CD4-positive, CD25-positive, alpha-beta regulatory T cell (primary cell): ENCODE measurements around the gene SELE. TPM values are rescaled to one million over a fixed set of nuclear protein-coding genes. Genes with fewer than 3 reads are reported as not detected.

ENCODE experiments used
- ATAC-seq, 2 donors: fragments of 150-1000 bp; cut with Tn5 transposase; one replicate each; pipeline ENCODE4 v1.10.0; 2021; ENCODE audit warnings: low read depth in 2 of 2, moderate number of reproducible peaks in 2 of 2, moderate library complexity in 1 of 2
- DNase-seq, 3 donors: peaks; one replicate each; pipeline versions ENCODE4 v3.0.0 to v3.0.0-alpha.2; 2012 to 2022; ENCODE audit warnings: mixed read lengths in 1 of 3
- H3K27ac ChIP-seq: one replicate; pipeline ENCODE4 v1.7.0; 2013; ENCODE audit warnings: mild to moderate bottlenecking, low read length; ENCODE audit not compliant: insufficient read depth, poor library complexity, severe bottlenecking
- H3K27me3 ChIP-seq: one replicate; pipeline ENCODE4 v1.7.0; 2013; ENCODE audit warnings: low read length; ENCODE audit not compliant: control insufficient read depth, insufficient read depth
- H3K36me3 ChIP-seq: one replicate; pipeline ENCODE4 v1.7.0; 2013; ENCODE audit warnings: mild to moderate bottlenecking, low read length, moderate library complexity; ENCODE audit not compliant: control insufficient read depth, insufficient read depth
- H3K4me1 ChIP-seq: 2 replicates; pipeline ENCODE4 v1.7.0; 2013; ENCODE audit warnings: mild to moderate bottlenecking, low read length; ENCODE audit not compliant: insufficient read depth, control insufficient read depth, poor library complexity, severe bottlenecking
- H3K4me3 ChIP-seq: one replicate; pipeline ENCODE4 v1.7.0; 2013; ENCODE audit warnings: low read depth, mild to moderate bottlenecking, low read length, moderate library complexity
- H3K9me3 ChIP-seq, 2 experiments: 1 replicate in 1 of 2; 2 replicates in 1 of 2; pipeline ENCODE4 v1.7.0; 2013; ENCODE audit warnings: low read length in 2 of 2, mild to moderate bottlenecking in 1 of 2, moderate library complexity in 1 of 2; ENCODE audit not compliant: control insufficient read depth in 2 of 2
- H3K27ac Mint-ChIP-seq, 3 donors: one replicate each; pipeline ENCODE4 v1.8.0; 2020 to 2022; ENCODE audit warnings: mild to moderate bottlenecking in 3 of 3, mixed read lengths in 3 of 3, moderate library complexity in 2 of 3
- H3K27me3 Mint-ChIP-seq: one replicate; pipeline ENCODE4 v1.8.0; 2022; ENCODE audit warnings: mild to moderate bottlenecking, mixed read lengths
- H3K36me3 Mint-ChIP-seq: one replicate; pipeline ENCODE4 v1.8.0; 2020; ENCODE audit warnings: mixed read lengths
- H3K4me1 Mint-ChIP-seq, 4 donors: one replicate each; pipeline ENCODE4 v1.8.0; 2020 to 2022; ENCODE audit warnings: mixed read lengths in 4 of 4, mild to moderate bottlenecking in 1 of 4
- H3K4me3 Mint-ChIP-seq, 4 donors: one replicate each; pipeline ENCODE4 v1.8.0; 2020 to 2022; ENCODE audit warnings: mild to moderate bottlenecking in 4 of 4, mixed read lengths in 4 of 4, moderate library complexity in 3 of 4
- H3K9me3 Mint-ChIP-seq, 7 donors: one replicate each; pipeline ENCODE4 v1.8.0; 2020 to 2022; ENCODE audit warnings: mixed read lengths in 7 of 7, mild to moderate bottlenecking in 3 of 7, moderate library complexity in 2 of 7
- polyA plus RNA-seq, 4 donors: library from polyadenylated mRNA; unstranded; fragments of 300-500 nt; fragmentation: Illumina TruSeq; gene quantifications; one replicate each; pipeline ENCODE4 v1.2.3, GENCODE V29; 2021
- total RNA-seq: library from RNA; stranded (reverse); gene quantifications from one replicate; pipeline ENCODE4 v1.2.3, GENCODE V29; 2022

Gene SELE
- total and polyA plus RNA-seq, 5 donors from 2014 or later, result 0.06 to 0.09 TPM; not detected in 3

GRCh38 chr1:169762699-169763098, 28.8 kb upstream of the SELE start:
- H3K27me3 ChIP-seq, result peaks cover 10% of the 10 kb centered on the region
- Mint-ChIP-seq H3K36me3 (no peaks in the 10 kb centered on the region), H3K4me3 (no peak overlapping the region), H3K9me3 (peaks cover 0 to 3% (median 0%) of the 10 kb centered on the region in 7 donors), H3K27me3 (peaks cover 23% of the 10 kb centered on the region), H3K4me1 (peaks cover 0 to 6% (median 0%) of the 10 kb centered on the region in 4 donors), H3K27ac (no peak overlapping the region)
- no peaks in the 10 kb centered on the region for H3K9me3 ChIP-seq
- H3K36me3 ChIP-seq, result no peaks in the 10 kb centered on the region
- ATAC-seq (no peak), DNase-seq (no peak)
- no peak overlapping the region for H3K4me3 ChIP-seq
- H3K27ac ChIP-seq, result no peak overlapping the region
- H3K4me1 ChIP-seq, result no peaks in the 10 kb centered on the region

- Histone ChIP-seq H3K36me3 (no peaks in the 10 kb centered on the region), H3K9me3 (no peaks in the 10 kb centered on the region), H3K4me1 (no peaks in the 10 kb centered on the region), H3K27ac (no peak overlapping the region), H3K4me3 (no peak overlapping the region), H3K27me3 (peaks cover 7% of the 10 kb centered on the region)
- Mint-ChIP-seq H3K4me1 (peaks cover 0 to 6% (median 0%) of the 10 kb centered on the region in 4 donors), H3K27ac (no peak overlapping the region), H3K4me3 (no peak overlapping the region), H3K9me3 (peaks cover 0 to 3% (median 0%) of the 10 kb centered on the region in 7 donors), H3K36me3 (no peaks in the 10 kb centered on the region), H3K27me3 (peaks cover 33% of the 10 kb centered on the region)
- no peak for ATAC-seq
- no peak for DNase-seq
Measured at GRCh38 chr1:169759038-169759437, 25.2 kb upstream of the SELE start.

GRCh38 chr1:169753549-169753948, 19.7 kb upstream of the SELE start:
- H3K27ac ChIP-seq, result no peak overlapping the region
- H3K27me3 ChIP-seq, result peaks cover 9% of the 10 kb centered on the region
- H3K4me3 Mint-ChIP-seq, result no peak overlapping the region
- no peaks in the 10 kb centered on the region for H3K36me3 Mint-ChIP-seq
- ATAC-seq (no peak), DNase-seq (no peak)
- no peaks in the 10 kb centered on the region for H3K4me1 Mint-ChIP-seq
- H3K36me3 ChIP-seq, result no peaks in the 10 kb centered on the region
- H3K27ac Mint-ChIP-seq, result no peak overlapping the region
- no peaks in the 10 kb centered on the region for H3K9me3 ChIP-seq
- no peaks in the 10 kb centered on the region for H3K4me1 ChIP-seq
- H3K9me3 Mint-ChIP-seq, result no peaks in the 10 kb centered on the region
- no peak overlapping the region for H3K4me3 ChIP-seq
- peaks cover 49% of the 10 kb centered on the region for H3K27me3 Mint-ChIP-seq

GRCh38 chr1:169750041-169750440, 16.2 kb upstream of the SELE start:
- no peaks in the 10 kb centered on the region for H3K9me3 Mint-ChIP-seq
- H3K4me1 Mint-ChIP-seq, result no peaks in the 10 kb centered on the region
- DNase-seq (no peak), ATAC-seq (no peak)
- no peak overlapping the region for H3K27ac Mint-ChIP-seq
- no peaks in the 10 kb centered on the region for H3K36me3 Mint-ChIP-seq
- peaks cover 37% of the 10 kb centered on the region for H3K27me3 Mint-ChIP-seq
- Histone ChIP-seq H3K9me3 (no peaks in the 10 kb centered on the region), H3K4me1 (no peaks in the 10 kb centered on the region), H3K4me3 (no peak overlapping the region), H3K27ac (no peak overlapping the region), H3K36me3 (no peaks in the 10 kb centered on the region), H3K27me3 (peaks cover 8% of the 10 kb centered on the region)
- H3K4me3 Mint-ChIP-seq, result no peak overlapping the region

- peaks cover 6% of the 10 kb centered on the region for H3K27me3 ChIP-seq
- Mint-ChIP-seq H3K9me3 (peaks cover 0 to 6% (median 0%) of the 10 kb centered on the region in 7 donors), H3K27me3 (peaks cover 35% of the 10 kb centered on the region), H3K4me1 (no peaks in the 10 kb centered on the region), H3K4me3 (no peak overlapping the region), H3K27ac (no peak overlapping the region), H3K36me3 (no peaks in the 10 kb centered on the region)
- H3K36me3 ChIP-seq, result no peaks in the 10 kb centered on the region
- H3K9me3 ChIP-seq, result no peaks in the 10 kb centered on the region
- DNase-seq, result no peak
- no peak overlapping the region for H3K4me3 ChIP-seq
- no peaks in the 10 kb centered on the region for H3K4me1 ChIP-seq
- H3K27ac ChIP-seq, result no peak overlapping the region
- ATAC-seq, result no peak
Measured at GRCh38 chr1:169746550-169746949, 12.7 kb upstream of the SELE start.

GRCh38 chr1:169745015-169745861, 11.4 kb upstream of the SELE start:
- Histone ChIP-seq H3K4me3 (no peak overlapping the region), H3K4me1 (no peaks in the 10 kb centered on the region), H3K27me3 (peaks cover 6% of the 10 kb centered on the region), H3K36me3 (no peaks in the 10 kb centered on the region), H3K9me3 (no peaks in the 10 kb centered on the region), H3K27ac (no peak overlapping the region)
- Mint-ChIP-seq H3K36me3 (no peaks in the 10 kb centered on the region), H3K4me3 (no peak overlapping the region), H3K9me3 (peaks cover 0 to 6% (median 0%) of the 10 kb centered on the region in 7 donors), H3K4me1 (no peaks in the 10 kb centered on the region), H3K27ac (no peak overlapping the region), H3K27me3 (peaks cover 40% of the 10 kb centered on the region)
- ATAC-seq (no peak), DNase-seq (no peak)

GRCh38 chr1:169741666-169742394, 8.0 kb upstream of the SELE start:
- H3K27ac Mint-ChIP-seq, result no peak overlapping the region
- no peaks in the 10 kb centered on the region for H3K36me3 Mint-ChIP-seq
- ATAC-seq, result no peak

More at GRCh38 chr1:169741666-169742394, 8.0 kb upstream of the SELE start:
- DNase-seq, result no peak
- no peak overlapping the region for H3K4me3 Mint-ChIP-seq
- no peaks in the 10 kb centered on the region for H3K4me1 ChIP-seq
- H3K27me3 Mint-ChIP-seq, result peaks cover 62% of the 10 kb centered on the region
- H3K27me3 ChIP-seq, result peaks cover 12% of the 10 kb centered on the region
- H3K9me3 ChIP-seq, result no peaks in the 10 kb centered on the region
- H3K4me1 Mint-ChIP-seq, result no peaks in the 10 kb centered on the region
- H3K36me3 ChIP-seq, result no peaks in the 10 kb centered on the region
- peaks cover 0 to 6% (median 2%) of the 10 kb centered on the region in 7 donors for H3K9me3 Mint-ChIP-seq
- no peak overlapping the region for H3K27ac ChIP-seq
- H3K4me3 ChIP-seq, result no peak overlapping the region
